HG03108 (cell line): ENCODE results near the gene RASGEF1C.
"Not testable (repeated sequence)": the region's sequence is repeated elsewhere in the genome, so short reads cannot be mapped to it uniquely, and the experiment has no call there.

Experiments
- ATAC-seq: cut with Tn5 transposase; IDR thresholded peaks from one replicate; pipeline ENCODE4 v1.9.1; 2021; ENCODE audit warnings: moderate library complexity; ENCODE audit not compliant: unreplicated experiment

Gene RASGEF1C

GRCh38 chr5:180103487-180104167, 105.4 kb downstream of the RASGEF1C start:
- ATAC-seq, result no peak

GRCh38 chr5:180102636-180103035, 106.4 kb downstream of the RASGEF1C start:
- no peak for ATAC-seq

- no peak for ATAC-seq
Measured at GRCh38 chr5:180101451-180102105, 107.4 kb downstream of the RASGEF1C start.

DNA sequence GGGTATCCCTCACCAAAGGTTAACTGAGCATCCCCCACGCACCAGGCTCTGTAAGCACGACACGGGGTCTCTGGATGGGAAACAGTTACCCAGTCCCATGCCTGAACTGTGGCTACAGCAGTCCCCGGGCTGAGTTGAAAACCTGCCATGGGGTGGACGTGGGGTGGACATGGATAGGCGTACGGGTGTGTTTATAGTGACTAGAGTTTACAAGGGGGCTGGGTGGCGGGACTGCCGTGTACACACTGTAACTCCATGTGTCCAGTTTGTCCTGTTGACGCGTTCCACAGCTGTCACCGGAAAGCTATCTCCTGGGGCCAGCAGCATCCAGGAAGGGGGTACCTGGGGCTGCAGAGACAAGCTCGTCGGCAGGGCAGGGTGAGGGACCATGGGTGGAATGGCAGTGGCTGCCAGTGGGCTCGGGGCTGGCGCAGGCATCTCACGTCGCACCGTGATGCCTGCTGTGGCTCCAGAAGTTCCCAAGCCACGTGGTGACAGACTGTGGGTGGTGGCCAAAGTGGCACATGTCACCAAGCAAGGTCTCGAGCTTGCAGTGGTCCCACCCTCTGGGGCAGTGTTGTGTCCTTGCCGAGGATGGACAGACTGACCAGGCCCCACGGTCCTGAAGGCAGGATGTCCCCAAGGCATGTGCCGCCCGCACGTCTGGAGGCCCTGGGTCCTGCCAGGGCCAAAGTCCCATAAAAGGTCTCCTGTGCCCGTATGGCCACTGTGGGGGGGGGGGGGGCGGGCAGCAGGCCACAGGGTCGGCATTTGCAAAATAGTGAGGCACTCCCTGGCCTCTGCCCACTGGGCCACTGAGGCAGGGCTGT, 108.2 kb downstream of the RASGEF1C start:
- ATAC-seq, result no peak

DNA sequence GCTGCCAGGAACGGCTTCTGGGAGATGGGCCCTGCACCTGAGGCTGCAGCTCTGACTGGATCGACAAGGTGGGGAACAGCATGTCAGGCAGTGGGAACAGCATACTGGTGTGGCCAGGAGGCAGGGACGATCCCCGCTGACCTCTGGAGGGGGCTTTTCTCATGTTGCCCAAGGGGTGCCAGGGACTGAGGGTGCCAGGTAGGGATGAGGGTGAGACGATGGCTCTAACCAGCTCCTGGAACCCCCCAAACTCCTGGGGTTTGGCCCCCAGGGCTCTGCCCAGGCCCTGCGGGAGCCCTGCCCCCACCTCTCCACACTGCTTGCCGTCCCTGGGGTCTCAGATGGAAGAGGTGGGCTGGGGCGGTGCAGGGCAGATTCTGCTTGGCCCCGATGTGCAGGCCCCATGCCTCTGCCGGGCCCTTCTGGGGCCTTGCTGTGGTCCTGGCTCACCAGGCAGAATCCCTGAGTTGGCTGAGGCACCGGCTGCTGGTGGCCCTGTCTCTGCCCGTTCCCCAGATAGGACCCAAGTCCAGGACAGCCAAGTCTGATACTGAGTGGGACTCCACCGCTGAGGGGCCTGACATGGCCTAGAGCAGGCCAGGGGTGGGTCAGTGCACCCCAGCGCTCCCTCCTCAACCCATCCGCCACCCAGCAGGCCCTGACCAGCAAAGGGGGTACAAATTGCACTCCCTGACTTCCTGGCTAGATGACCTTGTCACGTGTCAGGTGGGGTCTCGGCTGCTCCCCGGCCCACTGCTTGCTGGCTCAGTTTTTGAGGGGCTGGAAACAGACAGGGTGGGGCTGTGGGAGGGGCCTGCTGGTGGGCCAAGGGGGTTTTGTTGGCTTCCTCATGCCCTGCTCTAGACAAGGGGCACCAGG, 109.0 kb downstream of the RASGEF1C start:
- ATAC-seq, result no peak

DNA sequence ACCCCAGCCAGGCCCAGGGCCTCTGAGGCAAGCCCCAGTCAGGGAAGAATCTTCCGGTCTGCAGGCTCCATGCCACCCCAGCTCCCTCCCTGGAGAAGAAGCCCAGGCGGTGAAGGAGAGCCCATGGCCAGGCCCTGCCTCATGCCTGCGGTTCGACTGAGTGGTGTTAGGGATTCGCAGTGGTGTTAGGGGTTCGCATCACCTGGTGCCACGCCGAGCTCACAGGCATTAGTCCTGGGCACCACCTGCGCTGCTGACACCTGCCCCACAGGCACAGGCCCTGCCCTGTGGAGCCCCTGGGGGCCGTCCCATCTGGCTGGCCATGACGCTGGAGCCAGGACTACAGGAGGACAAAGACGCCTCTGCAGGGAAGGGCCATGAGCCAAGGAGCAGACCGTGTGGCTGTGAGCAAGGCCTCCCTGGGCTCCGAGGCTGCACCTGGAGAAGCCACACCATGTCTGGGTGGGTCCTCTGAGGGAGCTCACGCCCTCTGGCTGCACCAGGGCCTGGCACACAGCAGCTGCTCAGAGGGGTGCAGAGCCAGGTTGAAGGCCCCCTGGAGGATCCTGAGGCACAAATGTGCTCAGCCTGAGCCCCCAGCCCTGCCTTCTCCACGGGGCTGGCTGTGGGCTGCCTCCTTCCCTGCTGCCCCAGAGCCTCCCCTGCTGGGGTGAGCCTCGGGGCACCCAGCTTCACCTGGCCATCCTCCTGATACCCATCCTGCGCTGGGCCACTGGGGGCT, 109.8 kb downstream of the RASGEF1C start:
- ATAC-seq, result no peak

GRCh38 chr5:180098526-180098925, 110.5 kb downstream of the RASGEF1C start:
- ATAC-seq, result no peak

DNA sequence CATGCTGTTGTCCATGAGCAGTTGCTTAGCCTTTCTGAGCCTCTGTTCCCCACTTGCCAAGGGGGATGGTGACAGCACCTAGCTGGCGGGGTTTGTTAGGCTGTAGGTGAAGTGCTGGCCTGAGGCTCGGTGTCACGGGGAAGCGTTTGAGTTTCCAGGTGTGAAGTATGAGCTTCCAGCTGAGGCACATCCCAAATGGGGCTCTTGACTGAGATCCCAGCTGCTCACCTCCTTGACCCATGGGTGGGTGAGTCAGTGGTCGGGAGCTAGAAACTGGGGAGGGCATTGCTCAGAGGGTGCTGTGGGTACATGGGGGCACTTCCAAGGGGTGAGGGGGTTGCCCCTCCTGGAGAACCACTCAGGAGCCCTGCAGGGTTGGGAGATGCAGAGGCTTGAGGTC, 111.1 kb downstream of the RASGEF1C start:
- no peak for ATAC-seq

DNA sequence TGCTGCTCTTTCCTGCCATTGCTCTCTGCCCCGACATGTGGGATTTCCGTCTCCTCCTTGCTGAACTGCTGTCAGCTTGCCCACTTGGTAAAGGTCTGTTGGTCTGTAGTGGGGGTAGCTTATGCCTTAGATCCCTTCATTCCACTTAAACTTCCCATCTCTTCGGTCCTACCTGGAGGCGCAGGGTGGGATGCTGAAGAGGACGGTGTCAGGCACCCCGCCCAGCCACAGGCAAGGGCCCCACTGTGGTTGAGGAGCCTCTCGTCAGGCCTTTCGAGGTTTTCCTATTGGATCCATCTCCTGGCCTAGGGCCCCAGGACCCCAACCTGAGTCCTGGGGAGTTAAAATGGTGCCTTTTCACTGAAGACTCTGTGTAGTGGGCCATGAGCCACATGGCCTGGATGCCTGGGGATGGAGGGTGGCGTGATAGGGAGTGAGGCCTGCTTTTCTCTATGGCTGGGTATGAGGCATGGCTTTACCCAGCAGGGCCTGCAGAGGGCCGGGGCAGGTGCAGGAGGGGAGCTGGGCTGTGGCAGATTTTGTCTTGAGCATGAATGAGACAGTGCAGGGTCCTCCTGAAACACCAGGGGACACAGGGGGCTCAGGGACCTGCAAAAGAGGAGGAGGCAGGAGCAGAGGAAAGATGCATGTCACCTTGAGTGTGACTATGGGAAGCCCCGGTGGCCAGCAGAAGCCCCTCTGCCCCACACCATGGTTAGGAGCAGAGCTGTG, 111.7 kb downstream of the RASGEF1C start:
- ATAC-seq, result no peak

DNA sequence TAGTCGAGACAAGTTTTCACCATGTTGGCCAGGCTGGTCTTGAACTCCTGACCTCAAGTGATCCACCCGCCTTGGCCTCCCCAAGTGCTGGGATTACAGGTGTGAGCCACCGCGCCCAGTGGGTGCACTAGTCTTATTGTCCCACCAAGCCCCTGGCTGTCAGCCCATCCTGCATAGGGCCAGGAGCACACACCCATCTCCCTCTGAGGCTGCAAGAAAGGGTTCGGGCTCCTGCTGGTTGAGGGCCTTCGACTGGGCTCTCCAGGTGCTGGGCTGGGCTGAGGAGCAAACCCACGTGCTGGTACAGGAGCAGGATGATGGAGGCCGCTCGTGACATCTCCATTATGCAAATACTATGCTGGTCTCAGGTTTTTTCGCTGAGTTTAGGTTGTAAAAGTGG, 112.4 kb downstream of the RASGEF1C start:
- no peak for ATAC-seq

DNA sequence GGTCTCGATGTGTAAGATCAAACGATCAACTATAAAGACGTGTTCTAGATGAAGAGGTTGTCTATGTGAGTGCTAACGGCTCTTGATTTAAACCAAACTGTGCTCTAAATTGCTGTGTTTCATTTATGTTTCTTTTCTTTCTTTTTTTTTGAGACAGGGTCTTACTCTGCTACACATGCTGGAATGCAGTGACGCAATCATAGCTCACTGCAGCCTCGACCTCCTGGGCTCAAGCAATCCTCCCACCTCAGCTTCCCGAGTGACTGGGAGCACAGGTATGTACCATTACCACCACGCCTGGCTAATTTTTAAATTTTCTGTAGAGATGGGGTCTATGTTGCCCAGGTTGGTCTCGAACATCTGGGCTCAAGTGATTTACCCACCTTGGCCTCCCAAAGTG, 113.5 kb downstream of the RASGEF1C start:
- no peak for ATAC-seq

DNA sequence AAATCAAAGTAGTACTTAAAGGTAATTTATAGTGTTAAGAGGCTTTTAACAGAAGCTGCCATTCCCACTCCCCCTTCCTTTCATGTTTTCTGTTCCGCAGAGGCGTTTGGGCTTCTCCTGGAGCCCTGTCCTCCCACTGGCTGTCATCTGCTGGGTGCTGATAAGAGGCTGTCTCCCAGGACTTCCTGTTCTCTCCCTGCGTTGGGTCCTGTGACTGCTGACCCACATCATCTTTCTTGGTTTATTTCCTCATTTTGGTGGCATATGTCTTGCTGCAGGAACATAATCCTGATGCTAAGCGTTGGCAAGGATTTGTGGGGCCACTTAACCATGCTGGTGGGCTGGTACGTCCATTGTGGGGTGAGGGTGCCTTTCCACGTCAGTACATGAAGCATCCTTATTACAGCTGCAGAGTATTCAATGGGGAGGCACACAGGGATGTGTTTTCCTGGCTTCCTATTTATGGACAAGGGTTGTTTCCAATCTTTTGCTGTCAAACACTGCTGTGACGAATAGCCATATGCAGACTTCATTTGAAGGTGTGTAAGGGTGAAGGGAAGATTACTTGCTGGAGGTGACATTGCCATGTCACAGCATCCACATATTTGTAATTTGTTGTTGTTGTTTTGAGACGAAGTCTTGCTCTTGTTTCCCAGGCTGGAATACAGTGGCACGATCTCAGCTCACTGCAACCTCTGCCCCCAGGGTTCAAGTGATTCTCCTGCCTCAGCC, 115.2 kb downstream of the RASGEF1C start:
- ATAC-seq, result no peak

DNA sequence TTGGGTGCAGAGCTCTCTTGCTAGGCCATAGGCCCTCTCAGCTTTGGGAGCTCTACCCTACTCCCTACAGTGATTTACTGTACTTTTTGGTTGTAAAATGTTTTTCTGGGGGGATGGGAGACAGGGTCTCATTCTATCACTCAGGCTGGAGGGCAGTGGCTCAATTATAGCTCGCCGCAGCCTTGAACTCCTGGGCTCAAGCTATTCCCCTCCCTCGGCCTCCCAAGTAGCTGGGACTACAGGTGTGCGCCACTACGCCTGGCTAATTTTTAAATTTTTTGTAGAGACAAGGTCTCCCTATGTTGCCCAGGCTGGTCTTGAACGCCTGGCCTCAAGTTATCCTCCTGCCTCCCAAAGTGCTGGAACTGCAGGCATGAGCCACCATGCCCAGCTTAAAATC, 115.8 kb downstream of the RASGEF1C start:
- no peak for ATAC-seq

DNA sequence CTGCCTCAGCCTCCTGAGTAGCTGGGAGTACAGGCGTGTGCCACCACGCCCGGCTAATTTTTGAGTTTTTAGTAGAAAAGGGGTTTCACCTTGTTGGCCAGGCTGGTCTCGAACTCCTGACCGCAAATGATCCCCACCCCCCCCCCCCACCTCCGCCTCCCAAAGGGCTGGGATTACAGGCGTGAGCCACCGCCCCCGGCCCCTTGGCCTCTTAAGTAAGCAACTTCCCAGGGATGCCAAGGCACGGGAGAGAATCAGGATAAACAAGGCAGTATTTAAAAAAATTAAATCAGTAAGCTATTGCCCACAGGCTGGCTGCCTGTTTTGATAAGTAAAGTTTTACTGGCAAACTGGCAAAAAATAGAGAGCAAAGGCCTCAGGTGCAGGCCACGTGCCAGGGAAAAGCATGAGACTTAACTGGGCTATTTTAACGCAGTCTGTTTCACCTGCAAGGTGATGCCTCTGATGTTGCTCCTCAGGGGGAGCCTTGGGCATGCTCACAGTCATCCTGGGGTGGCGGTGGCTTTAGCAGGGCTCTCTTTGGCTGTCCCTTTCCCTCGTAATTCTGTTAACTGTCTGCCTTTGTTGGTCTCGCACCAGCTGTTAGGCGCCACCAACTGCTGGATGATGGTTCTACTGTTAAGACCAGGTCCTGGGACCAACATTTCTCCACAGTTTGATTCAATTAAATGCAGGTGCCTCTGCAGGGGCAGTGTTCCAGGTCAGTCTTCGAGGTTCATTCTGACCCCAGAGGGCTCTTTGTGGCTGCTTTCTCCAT, 118.1 kb downstream of the RASGEF1C start:
- no peak for ATAC-seq

DNA sequence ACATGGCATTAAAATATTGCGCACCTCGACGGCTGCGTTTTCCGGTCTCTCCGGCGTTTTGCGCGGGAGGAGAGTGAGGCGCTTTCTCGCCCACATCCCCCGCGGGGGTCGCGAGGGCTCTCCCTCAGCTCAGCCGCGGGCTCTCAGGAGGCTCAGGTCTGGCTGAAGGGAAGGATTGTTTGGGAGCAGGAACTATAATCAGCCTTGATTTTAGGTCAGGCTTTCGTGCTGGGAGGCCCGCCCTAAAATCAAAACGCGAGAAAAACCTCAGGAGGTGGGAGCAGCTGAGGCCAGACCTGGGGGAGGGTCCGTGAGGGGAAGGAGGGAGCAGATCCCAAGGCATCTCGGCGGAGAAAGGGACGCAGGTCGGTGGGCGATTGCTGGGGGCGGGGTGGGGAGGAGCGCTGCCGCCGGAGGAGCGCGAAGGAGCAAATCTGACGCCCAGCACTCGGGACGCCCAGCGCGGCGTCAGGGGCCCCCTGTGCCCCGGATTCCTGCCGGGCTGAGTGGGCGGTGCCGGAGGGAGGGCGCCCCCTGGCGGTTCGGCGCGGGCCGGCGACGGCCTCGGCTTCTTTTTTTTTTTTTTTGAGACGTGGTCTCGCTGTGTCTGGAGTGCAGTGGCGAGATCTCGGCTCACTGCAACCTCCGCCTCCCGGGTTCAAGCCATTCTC, 118.8 kb downstream of the RASGEF1C start:
- no peak for ATAC-seq

DNA sequence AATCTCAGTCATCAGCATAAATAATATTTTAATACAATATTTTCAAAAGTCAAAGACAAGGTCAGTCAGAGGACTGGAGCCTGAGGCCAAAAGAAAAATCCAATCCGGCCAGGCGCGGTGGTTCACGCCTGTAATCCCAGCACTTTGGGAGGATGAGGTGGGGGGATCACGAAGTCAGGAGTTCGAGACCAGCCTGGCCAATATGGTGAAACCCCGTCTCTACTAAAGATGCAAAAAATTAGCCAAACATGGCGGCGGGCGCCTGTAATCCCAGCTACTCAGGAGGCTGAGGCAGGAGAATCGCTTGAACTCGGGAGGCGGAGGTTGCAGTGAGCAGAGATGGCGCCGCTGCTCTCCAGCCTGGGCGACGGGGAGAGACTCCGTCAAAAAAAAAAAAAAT, 119.4 kb downstream of the RASGEF1C start:
- ATAC-seq, result not testable (repeated sequence)

- no peak for ATAC-seq
Measured at GRCh38 chr5:180088561-180088960, 120.5 kb downstream of the RASGEF1C start.
